HG02763 (cell line): Measurements from ENCODE around the gene LRP8.

Experiments used
- ATAC-seq: cut with Tn5 transposase; IDR thresholded peaks from one replicate; pipeline ENCODE4 v1.9.1; 2021; ENCODE audit warnings: mild to moderate bottlenecking, moderate library complexity; ENCODE audit not compliant: unreplicated experiment

The LRP8 gene

DNA sequence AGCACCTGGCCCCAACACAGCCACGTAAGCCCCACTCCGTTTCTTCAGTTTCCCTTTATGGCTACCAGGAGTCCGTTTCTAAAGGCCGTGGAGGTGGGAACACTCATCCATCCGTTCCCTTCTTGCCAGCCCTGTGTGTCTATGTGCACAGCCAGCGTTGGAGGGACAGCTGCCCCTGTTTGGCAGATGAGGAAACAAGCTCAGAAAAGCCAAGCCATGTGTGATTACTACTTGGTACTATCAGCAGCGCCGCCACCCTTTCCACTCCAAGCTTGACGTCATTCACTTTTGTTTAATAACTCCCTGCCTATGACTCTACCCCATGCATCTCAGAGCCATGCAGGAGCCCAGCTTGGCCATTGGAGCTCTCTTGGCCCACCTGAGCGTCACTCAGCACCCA, 3.5 kb downstream of the LRP8 start:
- no peak for ATAC-seq

GRCh38 chr1:53323316-53323715, 4.6 kb downstream of the LRP8 start:
- no peak for ATAC-seq

- ATAC-seq, result no peak
Measured at GRCh38 chr1:53321776-53322602, 5.9 kb downstream of the LRP8 start.

DNA sequence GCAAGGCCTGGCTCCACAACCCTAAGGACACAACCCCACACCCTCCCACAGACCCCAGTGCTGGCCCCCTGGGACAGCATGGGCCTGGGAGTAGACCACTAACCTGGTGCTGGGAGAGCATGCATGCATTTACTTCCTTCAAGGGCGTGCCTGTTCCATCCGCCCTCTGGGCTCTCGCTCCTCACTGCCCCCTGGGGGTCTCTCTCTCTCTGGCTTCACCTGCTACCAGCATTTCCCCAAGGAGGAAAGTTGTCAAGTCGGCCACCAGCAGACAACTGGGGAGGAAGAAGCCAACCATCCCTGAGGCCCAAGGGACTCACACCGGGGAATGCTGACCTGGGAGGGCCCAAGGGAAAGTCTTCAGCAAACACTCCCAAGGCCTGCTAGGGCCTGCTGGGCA, 6.5 kb downstream of the LRP8 start:
- ATAC-seq, result no peak

DNA sequence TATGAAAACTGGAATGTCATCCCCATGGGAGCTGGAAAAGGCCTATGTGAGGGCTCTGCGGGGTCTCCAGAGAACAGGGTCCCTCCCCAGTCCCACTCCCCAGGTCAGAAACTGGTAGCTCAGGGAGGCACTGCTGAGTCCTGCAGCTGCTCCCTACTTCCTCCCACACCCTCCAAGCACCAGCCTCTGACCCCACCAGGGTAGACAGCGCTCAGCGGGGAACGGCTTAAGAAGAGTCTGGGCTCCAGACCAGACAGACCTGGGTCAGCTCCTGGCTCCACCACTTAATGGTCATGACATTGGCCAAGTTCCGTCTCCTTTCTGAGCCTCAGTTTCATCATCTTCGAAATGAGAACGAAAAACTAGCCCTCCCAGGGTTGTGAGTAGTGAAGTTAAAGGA, 7.2 kb downstream of the LRP8 start:
- no peak for ATAC-seq

GRCh38 chr1:53319296-53320101, 8.4 kb downstream of the LRP8 start:
- ATAC-seq, result no peak

DNA sequence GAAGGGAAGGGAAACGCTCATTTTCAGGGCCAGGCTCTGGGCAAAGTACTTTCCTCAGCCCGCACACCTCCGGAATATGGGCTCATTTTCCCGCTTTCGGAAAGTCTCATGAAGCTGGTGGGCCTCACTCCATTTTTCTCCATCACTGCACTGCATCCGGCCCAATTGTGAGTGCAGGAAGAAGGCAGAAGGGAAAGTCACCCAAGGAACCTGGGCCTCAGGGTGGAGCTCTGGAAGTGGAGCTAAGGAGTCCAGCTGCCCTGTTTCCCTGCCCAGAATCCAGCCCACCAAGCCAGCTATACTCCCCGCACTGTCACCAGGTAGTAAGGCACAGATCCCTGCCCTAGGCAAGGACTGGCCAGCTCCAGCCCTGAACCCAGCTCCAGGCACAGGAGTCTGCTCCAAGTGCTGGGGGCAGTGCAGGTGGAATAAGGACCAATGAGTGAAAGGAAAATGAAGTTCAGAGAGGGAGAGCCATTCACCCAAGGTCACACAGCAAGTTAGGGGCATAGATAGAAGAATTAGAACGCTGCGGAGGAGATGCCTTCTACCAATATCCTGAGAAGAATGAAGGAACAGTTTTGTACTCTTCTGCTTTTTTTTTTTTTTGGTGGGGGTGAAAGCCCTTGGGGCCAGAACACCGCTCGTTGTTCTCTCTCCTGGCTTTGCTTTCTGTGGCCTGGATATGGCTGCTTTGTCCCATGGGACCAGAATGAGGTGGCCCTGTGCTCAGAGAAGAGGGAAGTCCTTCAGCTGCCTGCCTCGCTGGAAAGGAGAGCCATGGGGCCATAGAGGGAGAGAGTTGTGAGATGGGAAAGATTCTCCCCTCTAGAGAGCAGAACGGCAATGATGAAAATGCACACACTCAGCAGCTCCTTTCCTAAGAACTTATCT, 10.0 kb downstream of the LRP8 start:
- ATAC-seq, result no peak

DNA sequence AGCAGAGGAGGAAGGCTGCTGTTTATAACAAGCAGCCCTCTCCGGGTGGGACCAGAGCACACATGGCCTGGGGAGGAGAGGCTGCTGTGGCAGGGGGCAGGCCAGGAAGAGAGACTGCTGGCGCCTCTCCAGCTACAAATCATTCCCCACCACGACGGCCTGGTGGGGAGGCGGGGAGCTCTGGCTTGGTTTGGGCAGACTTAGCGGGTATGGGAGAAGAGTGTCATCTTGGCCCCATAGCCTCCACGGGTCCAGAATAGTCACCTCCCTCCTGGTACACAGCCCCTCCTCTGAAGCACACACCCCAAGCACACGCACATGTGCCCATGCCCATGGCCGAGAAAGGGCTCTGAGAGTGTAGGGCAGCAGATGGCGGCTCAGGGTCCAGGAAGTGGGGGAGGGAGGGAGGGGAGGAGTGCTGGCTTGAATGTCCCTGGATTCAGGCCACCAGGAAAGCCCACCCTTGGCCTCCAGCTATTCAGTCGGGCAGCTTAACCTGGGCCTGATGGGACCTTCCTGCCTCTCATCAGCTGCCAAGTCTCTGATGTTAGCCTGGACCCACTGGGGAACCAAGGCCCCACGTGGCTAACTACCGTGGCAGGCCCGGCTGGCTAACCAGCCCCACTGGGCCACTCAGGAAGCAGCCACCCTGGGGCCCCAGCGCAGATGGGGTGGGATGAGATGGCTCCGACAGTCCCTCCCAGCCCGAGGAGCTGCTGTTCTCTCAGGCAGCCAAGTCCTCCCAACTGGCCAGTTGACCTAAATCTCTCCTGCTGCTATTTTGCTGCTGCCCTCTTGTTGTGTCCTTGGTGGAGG, 10.9 kb downstream of the LRP8 start:
- ATAC-seq, result no peak

DNA sequence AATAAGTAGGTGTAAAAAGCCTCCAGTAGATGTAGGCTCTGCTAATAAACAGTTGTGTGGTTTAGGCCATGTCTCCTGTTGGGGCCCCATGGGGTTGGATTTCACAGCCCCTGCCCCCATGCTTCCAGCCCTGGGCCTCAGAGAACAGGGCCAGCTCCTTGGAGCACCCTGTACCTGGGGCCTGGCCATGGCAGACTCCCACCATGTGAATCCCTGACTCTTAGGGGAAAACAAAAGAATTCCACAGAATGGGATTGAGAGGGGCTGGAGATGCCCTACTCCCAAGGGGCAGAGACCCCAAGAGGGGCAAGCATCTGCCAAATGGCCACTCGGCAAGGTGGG, 11.5 kb downstream of the LRP8 start:
- no peak for ATAC-seq

DNA sequence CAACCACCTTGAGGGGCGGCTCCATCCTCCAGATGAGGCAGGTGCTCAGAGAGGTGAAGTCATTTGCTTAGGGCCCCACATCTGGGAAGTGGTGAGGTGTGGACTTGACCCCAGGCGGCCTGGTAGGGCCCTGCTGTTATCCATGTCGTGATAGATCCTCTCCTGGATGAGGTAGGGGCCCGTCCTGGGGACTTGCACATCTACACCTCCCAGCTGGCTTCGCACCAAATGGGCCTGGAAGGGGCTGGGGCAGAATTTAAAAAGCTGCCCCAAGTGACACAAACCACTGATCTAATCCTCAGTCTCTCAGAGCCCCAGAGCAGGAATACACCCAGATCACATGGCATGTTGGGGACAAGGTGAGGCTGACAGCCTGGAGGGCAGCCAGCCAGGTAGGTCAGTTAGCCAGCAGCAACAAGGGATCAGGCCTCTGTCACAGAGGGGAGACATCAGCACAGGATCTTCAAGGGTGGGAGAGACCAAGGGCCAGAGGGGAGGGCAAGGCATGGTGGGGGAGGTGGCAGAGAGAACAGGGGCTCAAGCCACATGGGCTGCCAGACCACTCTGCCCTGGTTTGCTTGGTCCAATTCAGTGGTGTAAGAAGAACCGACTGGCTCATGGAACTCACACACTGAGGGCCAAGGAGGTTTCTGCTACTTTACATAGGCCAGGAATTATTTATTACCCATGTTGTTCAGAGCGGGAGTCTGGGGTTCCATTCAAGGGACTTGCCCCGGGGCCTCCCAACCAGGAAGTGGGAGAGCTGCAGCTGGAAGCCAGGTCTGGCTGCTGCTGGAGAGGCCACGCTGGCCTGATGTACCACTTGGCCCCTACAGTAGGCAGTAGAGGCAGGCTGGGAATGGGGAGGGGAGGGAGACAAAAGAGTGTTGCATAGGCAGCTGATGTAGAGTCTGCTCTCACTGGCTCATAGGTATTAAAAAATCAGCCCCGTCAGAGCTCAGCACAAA, 12.1 kb downstream of the LRP8 start:
- ATAC-seq, result no peak

- ATAC-seq, result no peak
Measured at GRCh38 chr1:53315046-53315445, 12.8 kb downstream of the LRP8 start.

- no peak for ATAC-seq
Measured at GRCh38 chr1:53314606-53315005, 13.3 kb downstream of the LRP8 start.

DNA sequence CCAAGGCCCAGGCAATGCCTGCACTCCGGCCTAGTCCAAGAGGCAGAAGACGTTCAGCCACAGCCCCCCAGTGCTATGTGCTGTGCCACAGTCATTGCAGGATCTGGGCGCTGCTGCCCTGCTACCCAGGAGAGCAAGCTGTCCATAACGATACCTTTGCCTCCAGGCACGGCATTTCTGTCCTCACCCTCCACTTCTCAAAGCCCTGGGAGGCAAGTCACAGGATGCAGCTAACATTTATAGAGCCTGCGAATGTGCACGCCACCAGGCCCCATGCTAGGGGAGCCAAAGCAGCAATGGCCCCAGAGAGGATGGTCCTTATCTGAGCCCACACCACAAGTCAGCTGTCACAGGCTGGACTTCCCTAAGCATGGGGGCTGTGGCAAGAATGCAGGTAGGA, 13.8 kb downstream of the LRP8 start:
- ATAC-seq, result no peak

DNA sequence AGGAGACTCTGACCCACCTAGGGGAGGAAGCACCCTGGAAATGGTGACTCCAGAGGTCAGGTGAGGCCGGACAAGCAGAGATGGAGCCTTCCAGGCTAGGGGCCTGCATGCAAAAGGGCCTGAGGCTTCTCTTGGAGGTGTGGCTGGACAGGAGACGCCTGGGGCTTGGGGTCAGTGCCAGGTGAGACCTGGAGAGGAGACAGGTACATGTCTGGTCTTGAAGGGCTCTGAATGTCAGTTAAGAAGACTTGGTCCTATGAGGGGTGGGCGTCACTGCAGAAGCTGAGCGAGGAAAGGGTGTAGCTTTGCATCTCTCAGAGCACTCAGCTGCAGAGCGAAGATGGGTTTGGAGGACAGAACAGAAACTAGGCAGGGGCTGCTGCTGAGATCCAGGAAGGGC, 14.3 kb downstream of the LRP8 start:
- no peak for ATAC-seq

GRCh38 chr1:53311702-53312305, 16.1 kb downstream of the LRP8 start:
- no peak for ATAC-seq

DNA sequence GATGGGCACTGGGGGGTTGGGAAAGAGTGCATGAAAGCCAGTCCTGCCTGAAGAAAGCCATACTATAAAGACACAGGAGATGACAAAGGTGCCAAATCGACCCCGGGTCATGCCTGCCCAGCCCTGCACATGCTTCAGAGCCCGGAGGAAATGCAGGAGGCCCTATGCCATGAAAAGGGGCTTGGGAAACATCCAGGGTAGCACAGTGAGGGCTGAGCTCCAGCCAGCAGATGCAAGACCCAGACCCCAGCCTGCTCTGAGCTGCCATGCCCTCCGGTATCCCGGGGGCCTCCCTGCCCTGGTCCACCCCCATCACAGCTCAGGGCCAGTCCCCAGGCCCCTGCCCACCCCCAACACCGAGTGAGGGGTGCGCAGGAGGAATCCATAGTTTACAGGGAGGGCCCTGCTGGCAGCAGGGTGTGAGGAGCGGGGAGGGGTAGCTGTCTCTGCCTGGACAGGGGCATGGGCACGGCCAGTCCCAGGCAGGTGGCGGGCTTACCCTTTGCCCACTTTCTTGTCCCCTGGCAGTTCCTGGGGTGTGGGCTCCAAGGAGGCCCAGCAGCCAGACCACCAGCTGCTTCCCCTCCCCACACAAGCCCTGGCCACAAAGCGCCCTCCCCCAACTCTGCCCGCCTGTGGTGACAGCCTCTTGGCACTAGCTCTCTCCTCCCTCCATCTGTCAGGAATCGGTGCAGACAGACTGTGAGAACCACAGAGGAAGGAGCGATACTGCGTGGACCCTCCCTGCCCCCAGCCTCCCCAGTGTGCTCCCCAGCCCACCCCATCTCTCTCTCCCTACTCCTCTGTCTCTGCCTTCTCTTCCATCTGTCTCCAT, 16.8 kb downstream of the LRP8 start:
- ATAC-seq, result no peak

GRCh38 chr1:53309802-53310201, 18.1 kb downstream of the LRP8 start:
- no peak for ATAC-seq

- ATAC-seq, result no peak
Measured at GRCh38 chr1:53308506-53308905, 19.4 kb downstream of the LRP8 start.
